ENCODE data around the gene MINDY4.

DNA sequence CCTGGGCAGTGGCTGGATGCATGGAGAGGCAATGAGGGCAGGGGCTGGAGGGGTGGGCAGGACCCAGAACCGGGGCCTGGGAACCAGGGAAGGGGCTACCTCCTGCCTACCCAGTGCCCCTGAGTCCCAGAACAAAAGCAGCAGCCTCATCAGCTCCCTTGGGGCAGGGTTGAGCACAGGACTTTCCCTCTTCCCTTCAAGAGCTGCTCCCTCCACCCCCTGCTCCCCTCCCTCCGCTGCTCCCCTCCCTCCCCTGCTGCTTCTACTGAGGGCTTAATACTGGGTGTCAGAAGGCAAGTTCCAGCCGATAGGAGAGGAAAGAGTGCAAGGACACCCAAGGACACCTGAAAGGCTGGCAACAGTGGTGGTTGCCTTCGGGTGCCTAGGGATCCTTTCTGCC is 47.4 kb upstream of the MINDY4 start:
- TF ChIP-seq SUZ12 (IDR thresholded peaks at IDR 0.05; ENCODE audit: extremely low read depth, insufficient read depth, insufficient read length) (no peak), ZNF274 (IDR thresholded peaks at IDR 0.05; ENCODE audit: low read depth, low read length) (no peak), YY1 (IDR thresholded peaks at IDR 0.05; ENCODE audit: insufficient read depth, insufficient read length) (no peak)

All from NT2/D1 (cell line).